Effector CD8-positive, alpha-beta T cell (primary cell): Measurements from ENCODE around the gene NDST1.

Experiments
- DNase-seq: peaks from one replicate; lab custom pipeline; 2025; lab: John Stamatoyannopoulos, UW

NDST1 gene

DNA sequence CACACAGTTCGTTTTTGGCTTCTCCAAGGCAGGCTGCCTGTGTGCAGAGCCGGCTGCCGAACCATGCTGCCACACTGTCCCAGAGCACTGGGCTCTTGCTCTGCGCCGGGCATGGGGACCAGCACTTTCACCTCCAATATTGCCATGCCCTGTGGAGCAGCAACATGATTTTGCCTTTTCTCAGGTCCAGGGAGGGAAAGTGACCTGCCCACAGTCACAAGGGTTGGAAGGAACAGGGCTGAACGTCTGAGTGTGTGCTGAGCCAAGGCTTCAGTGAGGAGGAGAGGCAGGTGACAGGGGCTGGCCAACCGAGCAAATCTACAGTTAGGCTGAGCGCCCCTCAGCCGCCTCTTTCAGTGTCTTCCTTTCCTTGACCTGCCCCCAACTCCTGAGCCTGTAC is 98.5 kb downstream of the NDST1 start:
- DNase-seq = no peak

- no peak for DNase-seq
These were observed 99.2 kb downstream of the NDST1 start for GRCh38 chr5:150607105-150607504.
